HG03060 (cell line): Measurements from ENCODE around the gene SEC14L2.

Source experiments
- ATAC-seq: cut with Tn5 transposase; IDR thresholded peaks from one replicate; pipeline ENCODE4 v1.9.1; 2021; ENCODE audit warnings: low read depth, moderate number of reproducible peaks; ENCODE audit not compliant: unreplicated experiment

SEC14L2 gene

GRCh38 chr22:30396871-30397655 is at the start of gene SEC14L2:
Gene SEC14L2, plus strand, starts transcription at chr22:30397018. Its CDS starts 99 bp downstream, at chr22:30397117.
- no peak for ATAC-seq

- ATAC-seq: no peak
Observed at GRCh38 chr22:30347255-30347892, 49.4 kb upstream of the SEC14L2 start.

- ATAC-seq: no peak
Observed at GRCh38 chr22:30348404-30348803, 48.4 kb upstream of the SEC14L2 start.

DNA sequence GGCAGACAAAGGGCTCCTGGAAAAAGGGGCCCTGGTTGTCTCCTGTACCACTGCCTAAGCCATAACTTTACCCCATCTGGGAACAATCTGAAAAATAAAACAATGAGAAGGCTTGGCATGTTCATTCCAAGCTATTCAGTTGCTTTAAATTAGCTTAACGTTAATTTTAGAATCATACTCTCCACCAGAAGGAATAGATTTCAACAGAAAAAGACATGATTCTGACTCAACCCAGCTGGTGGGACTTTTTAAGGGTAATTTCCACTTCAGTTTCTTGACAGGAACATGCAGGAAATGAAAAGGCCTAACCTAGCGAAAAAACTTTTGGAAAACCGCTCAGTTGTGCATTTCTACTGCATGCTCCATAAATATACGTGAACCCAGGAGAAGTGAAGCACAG is 48.0 kb upstream of the SEC14L2 start:
- no peak for ATAC-seq

DNA sequence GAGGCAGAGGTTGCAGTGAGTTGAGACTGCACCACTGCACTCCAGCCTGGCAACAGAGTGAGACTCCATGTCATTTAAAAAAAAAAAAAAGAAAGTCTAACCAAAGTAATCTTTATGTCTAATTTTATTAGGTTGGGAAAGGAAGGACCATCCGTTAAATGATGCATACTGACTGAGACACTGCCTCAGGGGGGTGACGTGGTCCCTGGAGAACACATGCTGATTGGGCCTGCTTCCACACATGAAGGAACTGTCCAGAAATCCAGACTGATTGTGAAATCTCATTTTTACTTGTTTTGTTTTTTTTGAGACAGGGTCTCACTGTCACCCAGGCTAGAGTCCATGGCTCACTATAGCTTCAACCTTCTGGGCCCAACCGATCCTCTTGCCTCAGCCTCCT is 45.6 kb upstream of the SEC14L2 start:
- no peak for ATAC-seq

- no peak for ATAC-seq
Observed at GRCh38 chr22:30354644-30355043, 42.2 kb upstream of the SEC14L2 start.

GRCh38 chr22:30356449-30357235 is 40.2 kb upstream of the SEC14L2 start, which contains the start of the genes CCDC157 and SF3A1:
Gene CCDC157, plus strand, starts transcription at chr22:30357007. Its CDS starts 8,994 bp downstream, at chr22:30366001.
Gene SF3A1, minus strand, starts transcription at chr22:30356894. Its CDS starts 102 bp downstream, at chr22:30356792.
- peak; percentile 63 for ATAC-seq

- no peak for ATAC-seq
Observed at GRCh38 chr22:30357236-30357570, 39.6 kb upstream of the SEC14L2 start.

GRCh38 chr22:30357650-30358215 is 39.1 kb upstream of the SEC14L2 start:
- no peak for ATAC-seq

DNA sequence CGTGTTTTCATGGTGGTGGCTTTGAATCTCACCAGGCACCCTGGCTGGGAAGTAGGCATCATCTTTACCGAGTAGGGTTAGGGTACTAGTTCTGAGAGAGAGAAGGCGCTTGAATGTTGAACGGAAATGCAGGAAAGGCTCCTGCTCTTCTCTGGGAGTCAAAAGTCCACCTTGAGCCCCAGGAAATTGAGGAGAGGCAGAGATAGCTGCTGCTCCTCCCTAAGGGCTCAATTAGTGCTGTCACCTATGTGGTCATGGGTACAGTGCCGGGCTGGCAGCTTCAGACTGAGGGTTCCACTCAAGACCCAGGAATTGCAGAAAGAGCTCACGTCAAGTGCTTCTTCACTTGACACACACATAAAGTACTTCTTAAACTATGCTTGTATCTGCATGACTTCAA is 38.3 kb upstream of the SEC14L2 start:
- ATAC-seq: no peak

GRCh38 chr22:30361916-30362650 is 34.7 kb upstream of the SEC14L2 start:
- ATAC-seq: no peak

DNA sequence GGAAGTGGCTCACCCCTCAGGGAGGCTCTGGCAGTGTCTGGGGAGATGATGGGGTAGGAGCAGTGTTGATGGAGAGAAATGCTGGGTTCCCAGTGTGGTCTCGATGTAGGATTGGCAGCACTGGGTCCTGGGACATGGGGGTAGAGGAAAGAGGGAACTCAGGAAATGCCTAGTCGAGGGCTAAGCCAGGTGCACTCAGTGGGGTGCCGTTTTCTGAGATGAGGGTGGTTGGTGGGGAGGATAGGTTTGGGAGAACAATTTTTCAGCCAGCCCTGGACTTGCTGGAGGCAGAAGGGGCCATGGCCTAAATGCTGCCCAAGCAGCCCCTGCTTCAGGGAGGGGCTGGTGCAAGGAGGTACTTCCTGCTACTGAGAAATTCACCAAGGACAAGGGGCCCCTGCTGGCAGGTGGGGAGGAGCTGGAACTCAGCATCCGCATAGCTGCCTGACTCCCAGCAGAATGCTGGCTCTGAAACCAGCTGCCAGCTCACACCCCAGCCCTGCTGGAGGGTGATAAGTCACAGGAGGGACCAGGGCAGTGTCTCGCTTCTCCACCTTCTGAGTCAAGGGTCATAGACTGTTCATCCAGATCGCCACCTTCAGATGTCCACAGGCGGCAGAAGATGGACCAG is 34.1 kb upstream of the SEC14L2 start:
- no peak for ATAC-seq

DNA sequence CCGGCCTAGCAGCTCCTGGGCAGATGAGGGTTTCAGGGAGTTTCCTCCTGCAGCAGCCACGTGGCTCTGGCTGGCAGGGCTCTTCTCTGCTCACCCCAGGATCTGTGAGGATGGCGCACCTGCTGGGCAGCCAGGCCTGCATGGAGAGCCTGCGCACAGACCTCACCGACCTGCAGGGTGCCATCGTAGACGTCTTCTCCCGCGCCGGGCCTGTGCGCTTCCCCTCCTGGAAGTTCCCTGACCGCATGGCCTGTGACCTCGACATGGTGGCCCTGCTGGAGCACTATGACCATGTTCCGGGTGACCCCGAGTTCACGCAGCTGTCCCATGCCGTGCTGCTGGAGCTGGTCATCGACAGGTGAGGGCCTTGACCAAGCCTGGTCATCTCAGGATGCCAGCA is 30.9 kb upstream of the SEC14L2 start:
- no peak for ATAC-seq

DNA sequence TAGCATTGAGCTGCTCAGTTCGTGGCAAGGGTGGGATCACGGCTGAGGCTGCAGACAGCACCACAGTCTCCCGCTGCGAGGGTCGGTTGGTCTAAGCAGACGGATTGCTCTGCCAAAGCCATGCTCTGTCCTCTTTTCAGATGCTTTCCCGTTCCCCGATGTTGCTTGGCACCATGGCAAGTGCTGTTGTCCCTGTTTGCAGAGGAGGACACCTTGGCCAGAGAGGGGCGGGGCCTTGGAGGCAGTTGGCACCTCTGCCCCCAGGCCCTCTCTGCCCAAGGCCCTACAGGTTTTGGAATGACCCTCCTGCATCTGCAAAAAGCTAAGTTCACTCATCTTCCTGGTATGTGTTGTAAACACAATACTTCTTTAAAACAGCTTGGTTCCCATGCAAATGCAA is 28.4 kb upstream of the SEC14L2 start:
- ATAC-seq: no peak

DNA sequence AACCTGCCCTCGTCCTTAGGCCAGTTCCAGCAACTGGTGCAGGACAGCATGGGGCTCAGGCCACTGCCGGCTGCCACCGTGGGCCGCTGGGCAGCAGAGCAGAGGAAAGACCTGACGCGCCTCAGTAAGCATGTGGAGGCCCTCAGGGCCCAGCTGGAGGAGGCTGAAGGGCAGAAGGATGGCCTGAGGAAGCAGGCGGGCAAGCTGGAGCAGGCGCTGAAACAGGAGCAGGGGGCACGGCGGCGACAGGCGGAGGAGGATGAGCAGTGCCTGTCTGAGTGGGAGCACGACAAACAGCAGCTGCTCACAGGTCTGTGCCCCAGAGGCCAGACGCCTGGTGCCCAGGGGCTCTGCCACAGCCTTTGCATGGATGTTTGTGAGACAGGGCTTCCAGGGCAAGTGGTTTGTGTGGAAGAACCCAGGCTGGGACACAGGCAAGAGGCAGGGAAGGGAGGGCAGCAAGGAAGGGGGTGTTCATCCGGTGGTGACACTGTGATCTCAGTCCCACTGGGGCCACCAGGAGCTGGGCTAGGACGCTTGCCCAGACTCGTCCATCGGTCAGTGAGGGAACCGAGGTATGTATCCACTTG is 26.1 kb upstream of the SEC14L2 start:
- ATAC-seq: no peak

GRCh38 chr22:30371321-30371720 is 25.5 kb upstream of the SEC14L2 start:
- ATAC-seq: no peak

DNA sequence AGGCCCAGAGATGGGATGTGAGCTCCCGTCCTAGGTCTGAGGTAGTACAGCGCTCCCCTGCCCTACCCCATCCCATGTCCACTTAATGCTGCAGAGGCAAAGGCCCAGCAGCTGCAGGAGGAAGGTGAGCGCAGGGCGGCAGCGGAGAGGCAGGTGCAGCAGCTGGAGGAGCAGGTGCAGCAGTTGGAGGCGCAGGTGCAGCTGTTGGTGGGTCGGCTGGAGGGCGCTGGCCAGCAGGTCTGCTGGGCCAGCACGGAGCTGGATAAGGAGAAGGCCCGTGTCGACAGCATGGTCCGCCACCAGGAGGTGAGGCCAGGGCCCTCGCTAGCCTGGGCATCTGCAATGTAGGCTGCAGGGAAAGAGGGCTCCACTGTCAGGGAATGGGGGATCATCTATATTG is 24.8 kb upstream of the SEC14L2 start:
- ATAC-seq: no peak

GRCh38 chr22:30372915-30373314 is 23.9 kb upstream of the SEC14L2 start:
- no peak for ATAC-seq
